K562 (cell line): Measurements from ENCODE around the gene ARHGAP10. TPM values are rescaled to one million over a fixed set of nuclear protein-coding genes. Genes with fewer than 3 reads are reported as not detected.

Experiments used
- ATAC-seq: fragments of 200-7000 bp; cut with Tn5 transposase; 3 replicates; pipeline ENCODE4 v1.9.1; 2020; ENCODE audit warnings: moderate library complexity
- BruUV-seq: library from RNA; stranded (reverse); fragments of 400-500 nt; replicated peaks from 2 replicates; lab custom pipeline; 2021; lab: Mats Ljungman, UMichigan
- CTCF ChIA-PET: fragments of 300-600 bp; formaldehyde crosslinking; extraction: SDS; loops from one replicate; lab custom pipeline; 2021; ENCODE audit warnings: low intra/inter-chr PET ratio; lab: Yijun Ruan, JAX
- POLR2A ChIA-PET: fragments of 300-600, 350-650 bp; sonication (Branson Sonifier 250); formaldehyde crosslinking; extraction: SDS; loops from one replicate; lab custom pipeline; 2021; ENCODE audit warnings: antibody characterized with exemption, inconsistent platforms; lab: Yijun Ruan, JAX
- DNase-seq, 4 experiments: peaks; one replicate each; pipeline versions ENCODE4 v3.0.0 to v3.0.0-alpha.2; 2011 to 2018; ENCODE audit warnings: low spot score in 3 of 4, mixed read lengths in 3 of 4; ENCODE audit errors: extremely low read depth in 1 of 4
- FAIRE-seq: peaks from 2 replicates; lab custom pipeline; 2011; peaks lifted over from hg19 to GRCh38; lab: Jason Lieb, UNC
- H2AFZ ChIP-seq: 2 replicates; pipeline ENCODE4 v1.6.0; 2011; ENCODE audit warnings: low read depth, low read length, control low read depth, inconsistent platforms
- H3K27ac ChIP-seq: fragments of 200-600 bp; 3 replicates; pipeline ENCODE4 v1.8.0; 2011; ENCODE audit warnings: low read depth, mild to moderate bottlenecking, control low read depth, inconsistent platforms, low read length, moderate library complexity, mixed read lengths; ENCODE audit errors: extremely low read depth
- H3K27me3 ChIP-seq, 2 experiments: fragments of 300-600 bp in 1 of 2; 2 replicates in 1 of 2; 3 replicates in 1 of 2; pipeline versions ENCODE4 v1.6.0 to v1.8.0; 2011; ENCODE audit warnings: inconsistent platforms in 2 of 2, low read length in 2 of 2, mild to moderate bottlenecking in 1 of 2, mixed read lengths in 1 of 2, moderate library complexity in 1 of 2; ENCODE audit not compliant: control insufficient read depth in 2 of 2, insufficient read depth in 2 of 2
- H3K36me3 ChIP-seq: fragments of 300-600 bp; 3 replicates; pipeline ENCODE4 v1.8.0; 2011; ENCODE audit warnings: mild to moderate bottlenecking, low read length, inconsistent platforms; ENCODE audit not compliant: control insufficient read depth, insufficient read depth
- H3K4me1 ChIP-seq, 2 experiments: fragments of 200-600 bp in 1 of 2; replicated peaks in 1 of 2; 2 replicates in 1 of 2; 3 replicates in 1 of 2; pipeline versions ENCODE4 v1.5.1 to v1.8.0; 2011; ENCODE audit warnings: inconsistent platforms in 2 of 2, low read length in 2 of 2, mild to moderate bottlenecking in 1 of 2, mixed read lengths in 1 of 2, moderate library complexity in 1 of 2; ENCODE audit not compliant: control insufficient read depth in 2 of 2, insufficient read depth in 2 of 2
- H3K4me2 ChIP-seq: 2 replicates; pipeline ENCODE4 v1.6.1; 2011; ENCODE audit warnings: low read length, control low read depth, inconsistent platforms, mixed read lengths; ENCODE audit not compliant: insufficient read depth
- H3K4me3 ChIP-seq: fragments of 200-600 bp; sonication (generic), shearing (Covaris generic); 2 replicates; pipeline ENCODE4 v1.5.1; 2016; ENCODE audit warnings: control low read depth, inconsistent platforms
- H3K79me2 ChIP-seq: fragments of 200-600 bp; 3 replicates; pipeline ENCODE4 v1.8.0; 2011; ENCODE audit warnings: low read length, inconsistent platforms; ENCODE audit not compliant: control insufficient read depth, insufficient read depth
- H3K9ac ChIP-seq, 2 experiments: 2 replicates each; pipeline versions ENCODE4 v1.6.0 to v1.6.1; 2011; ENCODE audit warnings: low read depth in 2 of 2, low read length in 2 of 2, control low read depth in 1 of 2, inconsistent platforms in 1 of 2, mild to moderate bottlenecking in 1 of 2, mixed read lengths in 1 of 2; ENCODE audit not compliant: insufficient read depth in 1 of 2
- H3K9me1 ChIP-seq: one replicate; pipeline ENCODE4 v1.6.0; 2011; ENCODE audit warnings: inconsistent platforms, mild to moderate bottlenecking, low read length, moderate library complexity; ENCODE audit not compliant: control insufficient read depth, insufficient read depth
- H3K9me3 ChIP-seq: replicated peaks from 2 replicates; pipeline ENCODE4 v1.5.1; 2011; ENCODE audit warnings: low read depth, low read length, inconsistent platforms; ENCODE audit not compliant: control insufficient read depth, insufficient read depth
- H4K20me1 ChIP-seq: replicated peaks from 2 replicates; pipeline ENCODE4 v1.6.1; 2011; ENCODE audit warnings: low read length, inconsistent platforms, mixed read lengths; ENCODE audit not compliant: control insufficient read depth, insufficient read depth
- CBX3 ChIP-seq, 2 experiments: IDR thresholded peaks; 1 replicate in 1 of 2; 2 replicates in 1 of 2; pipeline ENCODE4 v1.6.1; 2012; ENCODE audit warnings: inconsistent platforms in 2 of 2, low read length in 2 of 2, borderline replicate concordance in 1 of 2, control low read depth in 1 of 2
- CTCFL ChIP-seq: IDR thresholded peaks from 2 replicates; pipeline ENCODE4 v1.6.1; 2011; ENCODE audit warnings: borderline replicate concordance, low read depth, mild to moderate bottlenecking, moderate library complexity, low read length; ENCODE audit not compliant: insufficient read depth, poor library complexity, severe bottlenecking
- ETV6 ChIP-seq, 3 experiments: fragments of 150-350 bp in 1 of 3; sonication (generic) in 1 of 3; formaldehyde crosslinking in 1 of 3; IDR thresholded peaks; 2 replicates each; pipeline versions ENCODE4 v1.6.1 to v1.8.0; 2014 to 2022; ENCODE audit warnings: borderline replicate concordance in 2 of 3, low read depth in 2 of 3, antibody characterized with exemption in 1 of 3, low read length in 1 of 3, mild to moderate bottlenecking in 1 of 3, missing genetic modification reagents in 1 of 3
- KDM4B ChIP-seq, 2 experiments: fragments of 450-650 bp in 1 of 2; sonication (generic) in 1 of 2; IDR thresholded peaks; 2 replicates each; pipeline ENCODE4 v1.6.1; 2016 to 2017; ENCODE audit warnings: borderline replicate concordance in 2 of 2, antibody characterized with exemption in 1 of 2, low read depth in 1 of 2, mild to moderate bottlenecking in 1 of 2
- MXD1 ChIP-seq: fragments of 250-450 bp; sonication (Bioruptor Pico); IDR thresholded peaks from 2 replicates; pipeline ENCODE4 v1.8.0; 2021; ENCODE audit warnings: borderline replicate concordance, mild to moderate bottlenecking, moderate library complexity; ENCODE audit not compliant: poor library complexity, severe bottlenecking
- NCOR1 ChIP-seq: fragments of 450-650 bp; IDR thresholded peaks from 2 replicates; pipeline ENCODE4 v1.6.1; 2016; ENCODE audit warnings: mild to moderate bottlenecking, moderate library complexity
- RAD51 ChIP-seq: fragments of 450-650 bp; IDR thresholded peaks from 2 replicates; pipeline ENCODE4 v1.7.1; 2016; ENCODE audit warnings: low read depth, mild to moderate bottlenecking, borderline replicate concordance
- TAF1 ChIP-seq: IDR thresholded peaks from 2 replicates; pipeline ENCODE4 v1.6.1; 2011; ENCODE audit warnings: mild to moderate bottlenecking, low read length, moderate library complexity; ENCODE audit not compliant: insufficient read depth, control insufficient read depth, severe bottlenecking; ENCODE audit errors: extremely low read depth
- TEAD2 ChIP-seq: fragments of 450-650 bp; IDR thresholded peaks from 2 replicates; pipeline ENCODE4 v1.6.1; 2016; ENCODE audit warnings: missing genetic modification characterization, control low read depth, missing compliant biosample characterization
- U2AF2 ChIP-seq: fragments of 200-400 bp; formaldehyde crosslinking; optimal IDR thresholded peaks from 2 replicates; pipeline ENCODE3; 2017; ENCODE audit warnings: low read depth, mild to moderate bottlenecking, low read length
- WGBS: fragments of 100-300 bp; shearing (Covaris generic); methylation state at CpG from one replicate; pipeline ENCODE4 v1.1.6; 2016; ENCODE audit warnings: low coverage, mixed read lengths; ENCODE audit not compliant: insufficient coverage; ENCODE audit errors: missing lambda C conversion rate; 5-methylcytosine and 5-hydroxymethylcytosine counted together
- in situ Hi-C: fragments of 300-500 bp; cut with MboI; formaldehyde crosslinking; loops from 4 replicates; pipeline ENCODE4 v1.15.0; 2018; ENCODE audit warnings: inconsistent platforms, mixed read lengths
- intact Hi-C: fragments of 100-400 bp; cut with micrococcal nuclease; formaldehyde crosslinking; loops from 2 replicates; pipeline ENCODE4 v1.14.2; 2022
- polyA plus RNA-seq, 8 experiments: library from polyadenylated mRNA; depleted of rRNA in 4 of 8; stranded (reverse) in 5 of 8; unstranded in 3 of 8; fragments of >200 nt; fragmentation: Nextera tagmentation in 2 of 8; fragmentation: Illumina TruSeq in 1 of 8; extraction: Ambion mirVana in 2 of 8; extraction: Trizol in 1 of 8; gene quantifications; 2 replicates each; pipeline versions ENCODE4 v1.2.1 to v1.2.3, GENCODE V29; 2011 to 2014; ENCODE audit warnings: inconsistent platforms in 1 of 8, missing spikeins in 1 of 8
- total RNA-seq, 7 experiments: library from RNA; depleted of rRNA in 6 of 7; stranded (reverse); fragments of >200 nt in 6 of 7; fragmentation: Illumina TruSeq in 2 of 7; extraction: Trizol in 2 of 7; gene quantifications; 2 replicates each; pipeline versions ENCODE4 v1.2.1 to v1.2.3, GENCODE V29; 2011 to 2021; ENCODE audit warnings: low replicate concordance in 1 of 7

ARHGAP10 gene
- total and polyA plus RNA-seq, 9 of the 15 experiments (the other 6 are each of a cell fraction or from before 2014, with no cell fraction given), result 0.03 to 0.22 (median 0.06) TPM; not detected in 3

- Histone ChIP-seq H3K4me3 (no peak overlapping the region), H3K4me2 (no peak overlapping the region), H3K9me3 (no peaks in the 10 kb centered on the region), H3K27ac (no peak overlapping the region), H3K27me3 (no peaks in the 10 kb centered on the region), H3K36me3 (no peaks in the 10 kb centered on the region)
- intact Hi-C loops, result no loop called here
- TF ChIP-seq TEAD2 (tag) (no peak), ETV6 (IDR thresholded peaks at IDR 0.05; ENCODE audit: borderline replicate concordance in 1 of 2, low read depth in 2 of 2, low read length in 1 of 2) (no peak), ETV6 (CRISPR knock-in tag; IDR thresholded peaks at IDR 0.05; ENCODE audit: borderline replicate concordance) (no peak), CBX3 (IDR thresholded peaks at IDR 0.05; ENCODE audit: borderline replicate concordance in 1 of 2, low read length in 2 of 2) (no peak)
- TF ChIP-seq, all 486 proteins: peak for 0
- no peak for DNase-seq
- no peaks in the 10 kb centered on the region for H3K79me2 ChIP-seq
- no peaks in the 10 kb centered on the region for H3K4me1 ChIP-seq
- FAIRE-seq, result no peak
- H2AFZ ChIP-seq, result no peak overlapping the region
- H4K20me1 ChIP-seq, result no peaks in the 10 kb centered on the region
- no peak overlapping the region for H3K9ac ChIP-seq
- POLR2A ChIA-PET, result no interaction called here
- no peak for ATAC-seq
- BruUV-seq, result no TSS peak
- CTCF ChIA-PET, result no interaction called here
- H3K9me1 ChIP-seq, result no peaks in the 10 kb centered on the region
- in situ Hi-C loops, result no loop called here
Observed at GRCh38 chr4:148114436-148114835, 382.5 kb downstream of the ARHGAP10 start.

GRCh38 chr4:148116264-148116663 lies 384.4 kb downstream of the ARHGAP10 start:
- DNase-seq, result no peak
- no peaks in the 10 kb centered on the region for H3K4me1 ChIP-seq
- FAIRE-seq, result no peak
- no peak overlapping the region for H3K4me3 ChIP-seq
- ChIA-PET CTCF (no interaction called here), POLR2A (no interaction called here)
- TF ChIP-seq U2AF2 (no peak), RAD51 (no peak), MXD1 (CRISPR knock-in tag) (no peak), TAF1 (no peak), NCOR1 (no peak), KDM4B (IDR thresholded peaks at IDR 0.05; ENCODE audit: borderline replicate concordance in 2 of 2, low read depth in 1 of 2) (no peak), CTCFL (no peak)
- no peak overlapping the region for H3K4me2 ChIP-seq
- no peak overlapping the region for H2AFZ ChIP-seq
- in situ Hi-C loops, result no loop called here
- H3K36me3 ChIP-seq, result no peaks in the 10 kb centered on the region
- H3K27ac ChIP-seq, result no peak overlapping the region
- intact Hi-C loops, result no loop called here
- no peaks in the 10 kb centered on the region for H3K79me2 ChIP-seq
- H3K27me3 ChIP-seq, result no peaks in the 10 kb centered on the region
- no peaks in the 10 kb centered on the region for H3K9me3 ChIP-seq
- H4K20me1 ChIP-seq, result no peaks in the 10 kb centered on the region
- BruUV-seq, result no TSS peak
- WGBS, result 0% methylated on average over 2 of the region's 2 CpGs
- no peaks in the 10 kb centered on the region for H3K9me1 ChIP-seq
- ATAC-seq, result no peak
- no peak overlapping the region for H3K9ac ChIP-seq
